HepG2 (cell line): ENCODE results near the gene CA10. TPM values are rescaled to one million over a fixed set of nuclear protein-coding genes. Genes with fewer than 3 reads are reported as not detected.

Source experiments
- ATAC-seq: fragments of 200-7000 bp; cut with Tn5 transposase; 3 replicates; pipeline ENCODE4 v1.9.1; 2020; ENCODE audit warnings: mild to moderate bottlenecking, moderate library complexity
- BruUV-seq: library from RNA; stranded (reverse); fragments of 400-500 nt; replicated peaks from 2 replicates; lab custom pipeline; 2021; lab: Mats Ljungman, UMichigan
- CTCF ChIA-PET: fragments of 300-600 bp; formaldehyde crosslinking; extraction: SDS; loops from one replicate; lab custom pipeline; 2021; ENCODE audit warnings: low total read pairs, inconsistent platforms, low intra/inter-chr PET ratio; lab: Yijun Ruan, JAX
- POLR2A ChIA-PET: fragments of 350-600 bp; sonication (Branson Sonifier 250); formaldehyde crosslinking; loops from one replicate; lab custom pipeline; 2020; ENCODE audit warnings: antibody characterized with exemption, inconsistent platforms; lab: Yijun Ruan, JAX
- DNase-seq: peaks from one replicate; pipeline ENCODE4 v3.0.0-alpha.2; 2015; ENCODE audit warnings: low spot score
- FAIRE-seq: peaks from 3 replicates; lab custom pipeline; 2011; peaks lifted over from hg19 to GRCh38; lab: Jason Lieb, UNC
- H2AFZ ChIP-seq: one replicate; pipeline ENCODE4 v1.6.1; 2011; ENCODE audit warnings: low read length, inconsistent platforms
- H3K27ac ChIP-seq: fragments of 300-600 bp; 3 replicates; pipeline ENCODE4 v1.8.0; 2011; ENCODE audit warnings: mixed run types, mild to moderate bottlenecking, mixed read lengths, low read length, inconsistent platforms; ENCODE audit not compliant: insufficient read depth; ENCODE audit errors: extremely low read length
- H3K27me3 ChIP-seq, 2 experiments: fragments of 200-600 bp in 1 of 2; 2 replicates in 1 of 2; 3 replicates in 1 of 2; pipeline versions ENCODE4 v1.6.0 to v1.8.0; 2011; ENCODE audit warnings: low read length in 2 of 2, mild to moderate bottlenecking in 2 of 2, moderate library complexity in 2 of 2, inconsistent platforms in 1 of 2; ENCODE audit not compliant: insufficient read depth in 2 of 2, control insufficient read depth in 1 of 2
- H3K36me3 ChIP-seq, 2 experiments: fragments of 200-600 bp in 1 of 2; replicated peaks in 1 of 2; 2 replicates in 1 of 2; 3 replicates in 1 of 2; pipeline versions ENCODE4 v1.5.1 to v1.8.0; 2011; ENCODE audit warnings: low read length in 2 of 2, inconsistent platforms in 1 of 2; ENCODE audit not compliant: insufficient read depth in 2 of 2, control insufficient read depth in 1 of 2
- H3K4me1 ChIP-seq: 2 replicates; pipeline ENCODE4 v1.5.1; 2012; ENCODE audit warnings: low read length, inconsistent platforms; ENCODE audit not compliant: insufficient read depth
- H3K4me2 ChIP-seq: 2 replicates; pipeline ENCODE4 v1.6.0; 2011; ENCODE audit warnings: low read depth, low read length, inconsistent platforms
- H3K4me3 ChIP-seq, 3 experiments: fragments of 200-600 bp in 1 of 3; sonication (generic), shearing (Covaris generic) in 1 of 3; replicated peaks in 1 of 3; 2 replicates each; pipeline ENCODE4 v1.5.1; 2011 to 2016; ENCODE audit warnings: low read length in 3 of 3, inconsistent platforms in 2 of 3, low read depth in 2 of 3, mild to moderate bottlenecking in 2 of 3, control low read depth in 1 of 3, mixed read lengths in 1 of 3; ENCODE audit not compliant: insufficient read depth in 1 of 3
- H3K79me2 ChIP-seq: one replicate; pipeline ENCODE4 v1.6.1; 2011; ENCODE audit warnings: low read length, inconsistent platforms; ENCODE audit not compliant: insufficient read depth
- H3K9ac ChIP-seq: 2 replicates; pipeline ENCODE4 v1.6.0; 2011; ENCODE audit warnings: mild to moderate bottlenecking, low read depth, low read length, inconsistent platforms; ENCODE audit not compliant: insufficient read depth
- H3K9me3 ChIP-seq: 2 replicates; pipeline ENCODE4 v1.5.1; 2012; ENCODE audit warnings: mild to moderate bottlenecking, low read length
- H4K20me1 ChIP-seq: 2 replicates; pipeline ENCODE4 v1.6.0; 2011; ENCODE audit warnings: inconsistent platforms, mild to moderate bottlenecking, low read length, moderate library complexity; ENCODE audit not compliant: insufficient read depth
- CEBPG ChIP-seq: IDR thresholded peaks from 2 replicates; pipeline ENCODE4 v1.6.1; 2016
- HOXA5 ChIP-seq: sonication (generic); formaldehyde crosslinking; IDR thresholded peaks from 2 replicates; pipeline ENCODE4 v1.4.0; 2020; ENCODE audit warnings: missing genetic modification reagents
- NCOA1 ChIP-seq: sonication (generic); formaldehyde crosslinking; IDR thresholded peaks from 2 replicates; pipeline ENCODE4 v1.9.0; 2021; ENCODE audit warnings: missing genetic modification reagents
- NONO ChIP-seq, 2 experiments: fragments of 450-650 bp in 1 of 2; sonication (generic) in 1 of 2; formaldehyde crosslinking in 1 of 2; IDR thresholded peaks in 1 of 2; conservative IDR thresholded peaks in 1 of 2; 2 replicates each; pipeline versions ENCODE4 v1.6.1 to v1.8.0; 2017 to 2022; ENCODE audit warnings: mild to moderate bottlenecking in 1 of 2, missing genetic modification reagents in 1 of 2, moderate library complexity in 1 of 2
- ZFP37 ChIP-seq: sonication (generic); formaldehyde crosslinking; IDR thresholded peaks from 2 replicates; pipeline ENCODE4 v1.4.0; 2020; ENCODE audit warnings: missing genetic modification reagents, borderline replicate concordance
- WGBS: methylation state at CpG from one replicate; pipeline ENCODE4 v1.1.6; 2017; ENCODE audit warnings: low lambda C conversion rate; 5-methylcytosine and 5-hydroxymethylcytosine counted together
- in situ Hi-C: cut with HindIII; loops from 2 replicates; pipeline ENCODE4 v1.10.0; 2017; ENCODE audit warnings: low pct_unique_long_range_greater_than_20kb; ENCODE audit not compliant: extremely low pct_ligation_motif_present
- intact Hi-C: fragments of 100-400 bp; cut with micrococcal nuclease; formaldehyde crosslinking; loops from one replicate; pipeline ENCODE4 v1.10.0; 2022; ENCODE audit not compliant: unreplicated experiment
- polyA plus RNA-seq, 8 experiments: library from polyadenylated mRNA; depleted of rRNA in 3 of 8; stranded (reverse) in 7 of 8; unstranded in 1 of 8; fragments of >200 nt; fragmentation: Illumina TruSeq in 4 of 8; extraction: Trizol in 4 of 8; gene quantifications; 2 replicates each; pipeline versions ENCODE4 v1.2.1 to v1.2.3, GENCODE V29; 2011 to 2016; ENCODE audit warnings: low read depth in 4 of 8, missing spikeins in 1 of 8, mixed read lengths in 1 of 8; ENCODE audit not compliant: insufficient read depth in 1 of 8
- total RNA-seq, 5 experiments: library from RNA; depleted of rRNA; stranded (reverse); fragments of >200 nt; fragmentation: Illumina TruSeq; extraction: Trizol; gene quantifications; 2 replicates each; pipeline ENCODE4 v1.2.3, GENCODE V29; 2016; ENCODE audit warnings: low read depth in 1 of 5

Gene CA10
- total and polyA plus RNA-seq, 2 of the 13 experiments (the other 11 are each of a cell fraction or from before 2014, with no cell fraction given): not detected

GRCh38 chr17:51580869-51581268 is 577.6 kb downstream of the CA10 start:
- Histone ChIP-seq H3K27me3 (no peaks in the 10 kb centered on the region), H2AFZ (no peak overlapping the region), H3K9me3 (no peaks in the 10 kb centered on the region), H3K9ac (no peak overlapping the region), H3K4me1 (no peaks in the 10 kb centered on the region), H3K36me3 (no peaks in the 10 kb centered on the region), H3K4me2 (no peak overlapping the region), H3K4me3 (no peak overlapping the region), H3K79me2 (no peaks in the 10 kb centered on the region), H4K20me1 (no peaks in the 10 kb centered on the region)
- WGBS: 2% methylated on average over 3 of the region's 3 CpGs
- CTCF ChIA-PET: no interaction called here
- FAIRE-seq: no peak
- no TSS peak for BruUV-seq
- intact Hi-C loops: no loop called here
- no peak for ATAC-seq
- POLR2A ChIA-PET: no interaction called here
- in situ Hi-C loops: no loop called here
- TF ChIP-seq NCOA1 (CRISPR knock-in tag) (no peak), NONO (IDR thresholded peaks at IDR 0.05) (no peak), NONO (CRISPR knock-in tag; conservative IDR thresholded peaks at IDR 0.05) (no peak), HOXA5 (CRISPR knock-in tag) (no peak), ZFP37 (no peak), CEBPG (CRISPR knock-in tag) (no peak)
- TF ChIP-seq, all 625 proteins: peak for 0
- H3K27ac ChIP-seq: no peak overlapping the region
- DNase-seq: no peak
